ENCODE data around the gene SLC10A1.
"Not testable (repeated sequence)": the region's sequence is repeated elsewhere in the genome, so short reads cannot be mapped to it uniquely, and the experiment has no call there.

The SLC10A1 gene

DNA sequence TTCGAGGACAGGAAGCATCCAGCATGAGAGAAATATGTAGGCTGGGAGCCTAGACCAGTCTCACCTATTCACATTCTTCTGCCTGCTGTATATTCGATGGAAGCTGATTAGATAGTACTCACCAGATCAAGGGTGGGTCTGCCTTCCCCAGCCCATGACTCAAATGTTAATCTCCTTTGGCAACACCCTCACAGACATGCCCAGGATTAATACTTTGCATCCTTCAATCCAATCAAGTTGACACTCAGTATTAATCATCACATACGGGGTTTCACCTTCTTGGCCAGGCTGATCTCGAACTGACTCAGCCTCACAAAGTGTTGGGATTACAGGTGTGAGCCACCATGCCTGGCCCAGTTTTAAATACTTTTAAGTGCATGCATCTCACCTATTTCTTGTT is 30.5 kb upstream of the SLC10A1 start:
- H3K27me3 ChIP-seq (ENCODE audit: control insufficient read depth, insufficient read depth, low read length, poor library complexity, severe bottlenecking), result no peaks in the 10 kb centered on the region
- H3K4me1 ChIP-seq (ENCODE audit: control insufficient read depth, insufficient read depth, low read length), result no peaks in the 10 kb centered on the region
- 91 to 95% methylated on average over 4 of the region's 4 CpGs for WGBS, 2 experiments
- H3K9me3 ChIP-seq (ENCODE audit: control insufficient read depth, low read length), result no peaks in the 10 kb centered on the region
- no peaks in the 10 kb centered on the region for H3K36me3 ChIP-seq (ENCODE audit: control insufficient read depth, insufficient read depth, low read length)
- H3K4me3 ChIP-seq (ENCODE audit: insufficient read depth, low read depth, low read length), result no peak overlapping the region
- H3K27ac ChIP-seq (ENCODE audit: insufficient read depth, low read depth, low read length, poor library complexity, severe bottlenecking), result no peak overlapping the region

DNA sequence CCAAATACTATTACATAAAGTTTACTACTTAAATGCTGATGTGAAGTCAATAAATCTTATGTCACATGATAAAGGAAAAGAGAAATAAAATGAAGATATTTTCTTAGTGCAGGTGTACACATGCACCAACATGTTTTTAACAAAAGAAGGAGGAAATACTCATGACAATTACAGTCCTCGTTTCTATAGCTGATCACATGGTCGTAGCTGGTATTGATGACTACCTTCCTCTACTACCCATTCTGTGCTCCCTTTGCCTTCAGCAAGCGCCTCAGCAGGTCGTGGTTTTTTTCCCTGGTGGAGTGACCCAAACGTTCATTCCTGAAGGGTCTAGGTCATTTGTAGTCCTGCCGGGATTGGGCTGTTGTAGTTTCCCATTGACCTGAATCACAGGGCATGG is 25.4 kb upstream of the SLC10A1 start:
- Histone ChIP-seq H3K27ac (ENCODE audit: insufficient read depth, low read depth, low read length, poor library complexity, severe bottlenecking) (no peak overlapping the region), H3K36me3 (ENCODE audit: control insufficient read depth, insufficient read depth, low read length) (no peaks in the 10 kb centered on the region), H3K9me3 (ENCODE audit: control insufficient read depth, low read length) (no peaks in the 10 kb centered on the region), H3K4me3 (ENCODE audit: insufficient read depth, low read depth, low read length) (no peak overlapping the region), H3K4me1 (ENCODE audit: control insufficient read depth, insufficient read depth, low read length) (no peaks in the 10 kb centered on the region), H3K27me3 (ENCODE audit: control insufficient read depth, insufficient read depth, low read length, poor library complexity, severe bottlenecking) (no peaks in the 10 kb centered on the region)
- 74% methylated on average over 6 of the region's 6 CpGs for WGBS, 2 experiments

DNA sequence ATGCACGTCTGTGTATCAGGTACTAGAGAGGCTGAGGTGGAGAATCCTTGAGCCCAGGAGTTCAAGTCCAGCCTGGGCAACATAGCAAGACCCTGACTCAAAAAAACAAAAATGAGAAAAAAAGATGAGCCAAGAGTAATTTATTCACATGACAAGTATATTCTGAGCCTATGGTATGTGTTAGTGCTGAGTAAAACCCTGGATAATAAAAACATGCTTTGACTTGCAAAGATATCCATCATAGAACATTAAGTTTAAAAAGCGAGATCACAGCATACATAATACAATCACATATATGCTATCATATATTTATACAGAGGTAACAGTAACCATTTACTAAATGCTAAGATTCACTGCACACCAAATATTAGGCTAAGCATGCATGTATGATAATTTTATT is 23.9 kb upstream of the SLC10A1 start:
- WGBS, 2 experiments, result 91 to 95% methylated on average over 1 of the region's 2 CpGs
- Histone ChIP-seq H3K9me3 (ENCODE audit: control insufficient read depth, low read length) (no peaks in the 10 kb centered on the region), H3K27ac (ENCODE audit: insufficient read depth, low read depth, low read length, poor library complexity, severe bottlenecking) (no peak overlapping the region)

DNA sequence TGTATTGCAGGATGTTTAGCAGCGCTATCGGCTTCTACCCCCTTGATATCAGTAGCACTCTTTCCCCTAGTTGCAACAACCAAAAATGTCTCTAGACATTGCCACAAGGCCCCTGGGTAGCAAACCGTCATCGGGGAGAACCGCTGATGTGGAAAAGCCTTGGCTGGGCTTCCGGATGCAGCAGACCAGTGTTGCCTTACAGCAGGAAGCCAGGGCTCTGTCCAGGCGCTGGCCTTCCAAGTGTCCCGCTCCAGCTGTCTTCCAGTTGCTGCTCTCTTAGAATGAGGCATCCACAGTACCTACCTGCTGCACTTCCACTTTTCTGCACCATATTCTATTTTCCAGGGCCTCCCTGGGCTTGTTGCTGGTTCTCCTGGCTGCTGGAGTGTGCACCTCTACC is 22.6 kb upstream of the SLC10A1 start:
- H3K36me3 ChIP-seq (ENCODE audit: control insufficient read depth, insufficient read depth, low read length), result no peaks in the 10 kb centered on the region
- H3K9me3 ChIP-seq (ENCODE audit: control insufficient read depth, low read length), result no peaks in the 10 kb centered on the region
- WGBS, 2 experiments, result 82 to 83% methylated on average over 8 of the region's 8 CpGs
- no peaks in the 10 kb centered on the region for H3K4me1 ChIP-seq (ENCODE audit: control insufficient read depth, insufficient read depth, low read length)
- H3K27me3 ChIP-seq (ENCODE audit: control insufficient read depth, insufficient read depth, low read length, poor library complexity, severe bottlenecking), result no peaks in the 10 kb centered on the region
- no peak overlapping the region for H3K27ac ChIP-seq (ENCODE audit: insufficient read depth, low read depth, low read length, poor library complexity, severe bottlenecking)
- no peak overlapping the region for H3K4me3 ChIP-seq (ENCODE audit: insufficient read depth, low read depth, low read length)

More for the DNA sequence above, 23.9 kb upstream of the SLC10A1 start:
- Histone ChIP-seq H3K4me3 (ENCODE audit: insufficient read depth, low read depth, low read length) (no peak overlapping the region), H3K36me3 (ENCODE audit: control insufficient read depth, insufficient read depth, low read length) (no peaks in the 10 kb centered on the region), H3K27me3 (ENCODE audit: control insufficient read depth, insufficient read depth, low read length, poor library complexity, severe bottlenecking) (no peaks in the 10 kb centered on the region), H3K4me1 (ENCODE audit: control insufficient read depth, insufficient read depth, low read length) (no peaks in the 10 kb centered on the region)

DNA sequence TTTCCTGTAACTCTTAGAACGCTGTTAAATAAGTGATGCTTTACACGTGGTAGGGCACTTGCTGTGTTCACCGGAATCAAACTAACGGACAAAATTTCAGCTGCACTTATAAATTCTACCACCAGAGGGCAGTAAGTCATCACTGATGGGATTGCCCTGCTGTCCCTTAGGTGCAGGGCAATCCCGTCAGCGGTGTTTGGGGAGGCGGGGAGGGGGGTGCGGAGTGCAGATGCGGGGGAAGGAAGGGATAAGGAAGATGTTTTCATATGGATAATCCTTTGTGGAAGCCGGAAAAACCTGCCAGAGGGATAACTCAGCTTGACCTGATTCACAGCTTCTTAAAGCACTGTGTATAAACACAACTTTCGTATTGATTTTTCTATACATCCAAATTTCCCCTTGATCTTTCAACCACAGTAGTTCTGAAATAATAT is 21.7 kb upstream of the SLC10A1 start:
- Histone ChIP-seq H3K27ac (ENCODE audit: insufficient read depth, low read depth, low read length, poor library complexity, severe bottlenecking) (no peak overlapping the region), H3K27me3 (ENCODE audit: control insufficient read depth, insufficient read depth, low read length, poor library complexity, severe bottlenecking) (no peaks in the 10 kb centered on the region), H3K4me1 (ENCODE audit: control insufficient read depth, insufficient read depth, low read length) (no peaks in the 10 kb centered on the region), H3K4me3 (ENCODE audit: insufficient read depth, low read depth, low read length) (no peak overlapping the region), H3K36me3 (ENCODE audit: control insufficient read depth, insufficient read depth, low read length) (no peaks in the 10 kb centered on the region), H3K9me3 (ENCODE audit: control insufficient read depth, low read length) (no peaks in the 10 kb centered on the region)
- WGBS, 2 experiments, result 13 to 18% methylated on average over 10 to 11 of the region's 11 CpGs

DNA sequence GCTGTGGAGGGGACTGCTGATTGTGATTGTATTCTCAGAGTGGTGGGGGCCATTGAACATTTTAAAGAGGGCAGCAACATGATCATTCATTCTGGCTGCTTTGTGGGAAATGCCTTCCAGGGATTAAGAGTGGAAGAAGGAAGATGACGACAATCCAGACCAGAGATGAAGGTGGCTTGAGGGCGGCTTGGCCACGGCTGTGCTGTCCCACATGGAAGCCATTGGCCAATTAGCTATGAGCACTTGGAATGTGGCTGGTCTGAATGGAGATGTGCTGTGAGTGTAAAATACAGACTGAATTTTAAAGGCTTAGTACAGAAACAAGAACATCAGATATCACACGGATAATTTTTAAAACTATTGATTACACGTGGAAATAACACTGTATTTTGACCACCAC is 19.2 kb upstream of the SLC10A1 start:
- H3K9me3 ChIP-seq (ENCODE audit: control insufficient read depth, low read length), result no peaks in the 10 kb centered on the region
- no peaks in the 10 kb centered on the region for H3K4me1 ChIP-seq (ENCODE audit: control insufficient read depth, insufficient read depth, low read length)
- H3K27ac ChIP-seq (ENCODE audit: insufficient read depth, low read depth, low read length, poor library complexity, severe bottlenecking), result no peak overlapping the region
- WGBS, 2 experiments, result 90 to 93% methylated on average over 4 to 5 of the region's 5 CpGs
- no peak overlapping the region for H3K4me3 ChIP-seq (ENCODE audit: insufficient read depth, low read depth, low read length)
- H3K36me3 ChIP-seq (ENCODE audit: control insufficient read depth, insufficient read depth, low read length), result no peaks in the 10 kb centered on the region
- no peaks in the 10 kb centered on the region for H3K27me3 ChIP-seq (ENCODE audit: control insufficient read depth, insufficient read depth, low read length, poor library complexity, severe bottlenecking)

DNA sequence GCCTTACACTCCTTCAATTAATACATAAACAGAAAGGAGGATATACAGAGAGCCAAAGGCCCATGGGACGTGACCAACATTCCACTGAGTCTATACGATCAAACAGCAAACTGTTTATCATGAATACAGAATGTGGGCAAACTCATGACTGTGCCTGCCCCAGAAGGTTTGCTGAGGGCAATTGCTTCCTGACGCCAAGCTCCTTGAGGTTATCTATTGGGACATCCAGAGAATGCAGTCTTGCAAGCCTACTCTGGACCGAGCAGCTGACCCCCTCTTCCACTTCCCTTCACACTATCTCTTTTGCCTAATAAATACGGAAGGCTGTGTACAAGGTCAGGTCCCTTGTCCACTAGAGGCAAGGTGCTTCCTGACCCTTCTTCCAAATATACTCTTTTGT is 18.5 kb upstream of the SLC10A1 start:
- Histone ChIP-seq H3K36me3 (ENCODE audit: control insufficient read depth, insufficient read depth, low read length) (no peaks in the 10 kb centered on the region), H3K4me1 (ENCODE audit: control insufficient read depth, insufficient read depth, low read length) (no peaks in the 10 kb centered on the region), H3K27me3 (ENCODE audit: control insufficient read depth, insufficient read depth, low read length, poor library complexity, severe bottlenecking) (no peaks in the 10 kb centered on the region), H3K9me3 (ENCODE audit: control insufficient read depth, low read length) (no peaks in the 10 kb centered on the region), H3K4me3 (ENCODE audit: insufficient read depth, low read depth, low read length) (no peak overlapping the region), H3K27ac (ENCODE audit: insufficient read depth, low read depth, low read length, poor library complexity, severe bottlenecking) (no peak overlapping the region)
- WGBS, 2 experiments, result 91 to 94% methylated on average over 5 of the region's 5 CpGs

DNA sequence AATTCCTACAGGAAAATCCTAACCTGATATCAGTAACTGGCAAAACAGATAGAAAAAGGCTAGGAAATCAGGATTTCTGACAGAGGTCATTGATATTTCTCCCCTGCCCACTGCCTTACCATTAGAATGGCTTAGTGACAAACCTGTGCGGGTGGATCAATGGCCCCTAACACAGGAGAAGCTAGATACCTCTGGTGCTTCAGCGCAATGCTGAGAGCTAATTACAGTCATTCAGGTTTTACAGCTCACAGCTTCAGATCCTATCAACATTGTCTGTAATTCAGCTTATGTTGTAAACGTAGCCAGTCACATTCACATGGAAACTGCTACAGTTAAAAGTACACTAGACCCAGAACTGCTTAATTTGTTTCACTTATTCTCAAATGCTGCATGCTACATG is 17.4 kb upstream of the SLC10A1 start:
- no peak overlapping the region for H3K4me3 ChIP-seq (ENCODE audit: insufficient read depth, low read depth, low read length)
- WGBS, 2 experiments, result 88 to 90% methylated on average over 3 of the region's 3 CpGs

DNA sequence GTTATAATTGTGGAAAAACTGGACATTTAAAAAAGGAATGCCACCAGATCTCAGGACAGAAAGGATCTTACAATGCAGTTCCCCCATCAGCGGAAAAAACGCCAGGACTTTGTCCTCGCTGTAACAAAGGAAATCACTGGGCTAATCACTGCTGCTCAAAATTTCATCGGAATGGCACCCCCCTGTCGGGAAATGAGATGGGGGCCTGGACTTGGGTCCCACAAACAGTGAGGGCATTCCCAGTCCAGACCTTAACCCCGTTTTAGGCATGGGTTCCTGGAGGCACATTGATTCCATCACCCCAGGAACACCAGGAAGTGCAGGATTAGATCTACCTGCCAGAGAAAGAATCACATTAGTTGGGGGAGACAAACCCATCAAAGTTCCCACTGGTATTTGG is 16.3 kb upstream of the SLC10A1 start:
- H3K4me3 ChIP-seq (ENCODE audit: insufficient read depth, low read depth, low read length); H3K27me3 ChIP-seq (ENCODE audit: control insufficient read depth, insufficient read depth, low read length, poor library complexity, severe bottlenecking); H3K27ac ChIP-seq (ENCODE audit: insufficient read depth, low read depth, low read length, poor library complexity, severe bottlenecking); H3K9me3 ChIP-seq (ENCODE audit: control insufficient read depth, low read length); H3K36me3 ChIP-seq (ENCODE audit: control insufficient read depth, insufficient read depth, low read length); H3K4me1 ChIP-seq (ENCODE audit: control insufficient read depth, insufficient read depth, low read length): not testable (repeated sequence)
- 91 to 97% methylated on average over 6 of the region's 6 CpGs for WGBS, 2 experiments

More for the DNA sequence above, 17.4 kb upstream of the SLC10A1 start:
- H3K27me3 ChIP-seq (ENCODE audit: control insufficient read depth, insufficient read depth, low read length, poor library complexity, severe bottlenecking), result no peaks in the 10 kb centered on the region
- H3K4me1 ChIP-seq (ENCODE audit: control insufficient read depth, insufficient read depth, low read length), result no peaks in the 10 kb centered on the region
- no peak overlapping the region for H3K27ac ChIP-seq (ENCODE audit: insufficient read depth, low read depth, low read length, poor library complexity, severe bottlenecking)
- no peaks in the 10 kb centered on the region for H3K9me3 ChIP-seq (ENCODE audit: control insufficient read depth, low read length)
- H3K36me3 ChIP-seq (ENCODE audit: control insufficient read depth, insufficient read depth, low read length), result no peaks in the 10 kb centered on the region

DNA sequence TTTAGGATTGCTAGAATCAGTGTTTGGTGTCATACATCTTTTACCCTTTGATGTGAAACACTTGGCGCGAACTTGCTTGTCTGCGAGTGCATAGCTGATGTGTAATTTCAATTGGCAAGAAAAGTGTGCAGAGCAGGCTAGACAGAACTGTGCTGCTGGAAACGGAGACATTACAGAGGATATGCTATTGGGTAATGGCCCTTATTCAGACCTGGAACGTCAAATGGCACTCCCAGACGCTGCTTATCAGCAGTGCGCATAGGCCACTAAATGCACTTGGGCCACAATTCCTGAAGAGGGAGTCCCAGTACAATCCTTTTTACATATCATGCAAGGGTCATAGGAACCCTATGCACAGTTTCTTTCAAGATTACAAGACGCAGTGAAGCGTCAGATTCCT is 15.7 kb upstream of the SLC10A1 start:
- Histone ChIP-seq H3K27ac (ENCODE audit: insufficient read depth, low read depth, low read length, poor library complexity, severe bottlenecking) (no peak overlapping the region), H3K4me3 (ENCODE audit: insufficient read depth, low read depth, low read length) (no peak overlapping the region), H3K36me3 (ENCODE audit: control insufficient read depth, insufficient read depth, low read length) (no peaks in the 10 kb centered on the region), H3K9me3 (ENCODE audit: control insufficient read depth, low read length) (no peaks in the 10 kb centered on the region), H3K4me1 (ENCODE audit: control insufficient read depth, insufficient read depth, low read length) (no peaks in the 10 kb centered on the region), H3K27me3 (ENCODE audit: control insufficient read depth, insufficient read depth, low read length, poor library complexity, severe bottlenecking) (no peaks in the 10 kb centered on the region)
- whole genome bisulfite sequencing, 2 experiments, result 91 to 94% methylated on average over 9 of the region's 9 CpGs

DNA sequence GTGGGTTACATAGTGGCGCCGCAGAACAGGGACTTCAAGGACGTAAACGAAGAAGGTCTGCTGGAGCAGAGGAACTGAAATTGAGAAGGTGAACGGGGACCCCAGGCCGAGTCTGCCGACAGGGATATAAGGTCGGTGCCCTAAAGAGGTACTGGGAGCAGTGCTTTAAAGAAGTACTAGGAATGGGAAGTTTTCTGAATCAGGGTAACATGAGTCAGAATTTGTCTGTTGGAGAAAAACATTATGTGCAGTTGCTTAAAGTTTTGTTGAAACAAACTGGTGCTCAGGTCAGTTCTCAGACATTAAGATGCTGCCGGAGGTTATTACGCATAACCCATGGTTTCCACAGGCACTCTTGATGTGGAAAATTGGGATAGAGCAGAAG is 14.8 kb upstream of the SLC10A1 start:
- 92 to 95% methylated on average over 10 of the region's 10 CpGs for whole genome bisulfite sequencing, 2 experiments
- Histone ChIP-seq H3K9me3 (ENCODE audit: control insufficient read depth, low read length) (no peaks in the 10 kb centered on the region), H3K36me3 (ENCODE audit: control insufficient read depth, insufficient read depth, low read length) (no peaks in the 10 kb centered on the region), H3K27me3 (ENCODE audit: control insufficient read depth, insufficient read depth, low read length, poor library complexity, severe bottlenecking) (no peaks in the 10 kb centered on the region), H3K4me3 (ENCODE audit: insufficient read depth, low read depth, low read length) (no peak overlapping the region), H3K27ac (ENCODE audit: insufficient read depth, low read depth, low read length, poor library complexity, severe bottlenecking) (no peak overlapping the region), H3K4me1 (ENCODE audit: control insufficient read depth, insufficient read depth, low read length) (no peaks in the 10 kb centered on the region)

All from ectodermal cell (in vitro differentiated cells).